IPS-11a (cell line): ENCODE measurements around the gene KRT9.
"Not testable (repeated sequence)": the region's sequence is repeated elsewhere in the genome, so short reads cannot be mapped to it uniquely, and the experiment has no call there.

Experiments used
- H3K4me3 ChIP-seq: one replicate; pipeline ENCODE4 v1.5.1; 2013; ENCODE audit warnings: low read depth, low read length, control low read depth

Gene KRT9

DNA sequence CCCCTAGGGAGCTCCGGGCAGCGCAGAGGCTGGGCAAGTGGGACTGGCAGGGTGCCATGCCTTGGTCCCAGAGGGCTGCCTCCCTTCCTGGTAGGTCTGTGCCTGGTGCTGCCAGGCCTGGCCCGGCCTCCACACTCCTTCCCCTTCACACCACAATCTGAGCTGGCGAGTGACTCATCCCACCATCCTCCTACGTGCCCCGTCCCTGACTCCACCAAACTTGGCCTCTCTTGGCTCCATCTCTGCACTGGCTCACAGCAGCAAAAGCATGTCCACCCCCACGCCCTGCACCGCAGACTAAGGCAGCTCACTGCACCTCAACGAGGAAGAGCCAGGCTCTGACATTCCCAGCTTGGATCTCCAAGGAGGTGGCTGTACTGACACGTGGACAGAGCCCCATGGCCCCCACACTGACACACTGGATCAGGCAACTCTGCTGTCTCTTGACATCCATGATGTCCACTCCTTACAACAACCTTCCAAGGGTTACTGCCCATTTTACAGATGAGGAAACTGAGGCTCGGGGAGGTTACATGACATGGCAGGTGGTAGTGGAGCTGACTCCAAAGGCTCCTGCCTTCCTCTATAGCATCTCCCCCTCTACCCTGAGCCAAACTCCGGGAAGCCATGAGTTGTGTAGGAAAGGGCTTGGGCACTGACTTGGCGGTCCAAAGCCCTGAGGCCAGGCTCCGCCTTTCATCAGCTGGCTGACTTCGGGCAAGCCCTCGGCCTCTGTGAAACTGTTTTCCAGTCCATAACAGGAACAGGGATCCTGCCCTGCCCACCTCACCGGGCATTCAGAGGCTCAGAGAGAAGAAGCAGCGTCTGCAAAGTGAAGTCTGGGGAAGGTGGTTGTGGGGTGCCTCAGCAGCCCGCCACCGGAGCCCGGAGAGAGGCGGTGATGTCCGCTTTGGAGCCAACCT is 23.7 kb downstream of the KRT9 start:
- H3K4me3 ChIP-seq: no peak overlapping the region

DNA sequence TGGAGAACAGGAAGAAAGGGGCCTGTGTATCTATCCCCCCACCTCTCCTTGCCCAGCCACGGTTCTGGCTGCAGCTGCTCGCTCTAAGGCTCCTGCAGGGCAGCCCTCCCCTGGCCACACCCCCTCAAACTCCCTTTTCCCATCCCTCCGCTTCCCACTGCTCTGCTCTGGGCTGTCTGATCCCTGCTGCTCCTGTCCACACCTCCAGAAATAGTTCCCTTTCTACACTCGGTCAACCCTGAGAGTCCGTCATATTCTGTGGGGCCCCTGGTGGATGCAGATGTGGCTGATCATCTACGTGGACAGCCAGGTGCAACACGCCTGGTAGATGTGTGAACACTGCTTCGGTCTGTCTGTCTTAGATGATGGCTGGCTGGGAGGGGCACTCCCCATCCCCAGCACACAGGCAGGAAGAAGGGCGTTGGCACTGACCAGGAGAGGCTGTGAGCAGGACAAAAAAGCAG is 24.4 kb downstream of the KRT9 start:
- H3K4me3 ChIP-seq: no peak overlapping the region

GRCh38 chr17:41546819-41547218 is 25.0 kb downstream of the KRT9 start:
- no peak overlapping the region for H3K4me3 ChIP-seq

DNA sequence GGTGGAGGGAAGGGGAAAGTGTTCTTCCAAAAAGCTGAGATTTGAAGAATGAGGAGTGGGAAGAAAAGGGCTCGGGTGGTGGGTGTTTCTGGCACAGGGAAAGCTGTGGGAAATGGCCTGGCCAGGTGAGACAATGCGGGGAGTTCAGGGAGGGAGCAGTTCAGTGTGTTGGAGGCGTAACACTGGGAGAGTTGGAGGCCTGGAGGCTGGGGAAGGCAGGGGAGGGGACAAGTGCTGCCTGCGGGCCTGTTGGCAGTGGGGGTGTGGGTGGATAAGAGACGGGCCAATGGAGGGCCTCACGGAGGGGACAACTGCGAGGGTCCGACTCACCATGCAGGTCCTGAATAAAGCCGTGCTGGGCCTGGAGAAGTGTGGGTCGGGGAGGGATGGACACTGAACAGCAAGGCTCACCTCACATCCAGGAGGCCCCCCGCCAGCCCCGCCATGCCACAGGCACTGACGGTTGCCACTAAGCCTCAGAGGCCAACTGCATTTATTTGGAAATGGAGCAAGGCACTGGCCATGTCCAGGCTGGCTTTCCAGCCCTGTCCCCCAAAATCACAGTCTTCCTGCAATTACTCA is 25.9 kb downstream of the KRT9 start:
- H3K4me3 ChIP-seq: no peak overlapping the region

GRCh38 chr17:41544935-41545334 is 26.9 kb downstream of the KRT9 start:
- no peak overlapping the region for H3K4me3 ChIP-seq

GRCh38 chr17:41544491-41544892 is 27.4 kb downstream of the KRT9 start:
- no peak overlapping the region for H3K4me3 ChIP-seq

GRCh38 chr17:41542786-41543185 is 29.1 kb downstream of the KRT9 start:
- H3K4me3 ChIP-seq: not testable (repeated sequence)

DNA sequence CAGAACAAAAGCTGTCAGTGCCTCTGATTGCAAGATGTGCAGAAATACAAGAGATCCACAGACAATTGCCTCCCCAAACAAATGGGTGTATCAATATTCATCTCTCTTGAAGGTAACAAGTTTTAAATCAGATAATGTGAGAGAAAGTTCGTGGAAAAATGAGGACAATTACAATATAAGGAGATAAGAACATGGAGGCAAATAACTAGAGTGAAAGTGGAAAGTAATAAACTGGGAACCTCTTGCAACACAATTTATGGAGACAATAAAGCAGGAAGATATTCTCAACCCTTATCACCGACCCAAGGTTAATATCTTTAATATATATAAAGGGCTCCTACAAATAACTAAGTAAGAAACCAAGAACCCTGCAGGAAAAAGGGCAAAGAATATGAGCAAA is 29.5 kb downstream of the KRT9 start:
- H3K4me3 ChIP-seq: no peak overlapping the region

- H3K4me3 ChIP-seq: no peak overlapping the region
Observed at GRCh38 chr17:41540921-41541625, 30.8 kb downstream of the KRT9 start.

GRCh38 chr17:41539979-41540701 is 31.7 kb downstream of the KRT9 start:
- no peak overlapping the region for H3K4me3 ChIP-seq

DNA sequence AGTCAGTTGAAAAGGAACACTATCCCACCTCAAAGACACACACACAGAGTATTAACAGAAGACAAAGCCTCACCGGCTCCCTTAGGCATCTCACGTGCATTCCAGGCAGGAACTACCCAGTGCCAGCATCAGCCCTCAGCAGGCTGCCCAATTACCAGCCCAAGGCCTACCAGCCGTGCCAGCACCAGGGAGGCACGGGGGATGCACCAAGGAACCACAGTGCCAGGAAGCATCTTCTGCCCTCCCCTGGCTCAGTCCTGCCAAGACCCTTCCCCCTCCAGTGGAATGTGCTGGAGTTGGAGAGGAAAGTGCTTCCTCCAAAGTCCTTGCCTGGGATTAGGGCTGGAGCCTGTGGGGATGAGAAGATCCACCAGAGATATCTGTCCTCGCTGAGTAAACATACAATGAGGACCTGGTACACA is 32.8 kb downstream of the KRT9 start:
- H3K4me3 ChIP-seq: no peak overlapping the region

DNA sequence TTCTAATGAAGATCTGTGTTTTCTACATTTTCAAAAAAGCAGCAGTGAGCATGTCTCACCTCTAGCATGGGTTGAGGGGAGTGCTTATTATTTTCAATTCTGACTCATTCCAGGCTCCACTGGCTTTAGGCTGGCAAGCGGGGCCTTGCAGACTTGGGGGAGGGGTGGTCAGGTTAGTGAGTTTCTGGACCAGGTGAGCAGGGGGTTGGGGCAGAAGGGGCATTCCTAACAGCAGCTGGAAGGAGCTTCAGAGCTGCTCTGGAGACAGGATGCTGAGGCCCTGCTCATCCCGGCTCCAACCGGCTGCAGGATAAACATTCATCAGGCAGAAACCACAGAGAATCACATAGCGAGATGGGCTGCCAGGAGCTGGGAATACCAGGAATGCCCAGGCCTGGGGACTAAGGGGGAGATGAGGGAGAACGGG is 33.3 kb downstream of the KRT9 start:
- no peak overlapping the region for H3K4me3 ChIP-seq

DNA sequence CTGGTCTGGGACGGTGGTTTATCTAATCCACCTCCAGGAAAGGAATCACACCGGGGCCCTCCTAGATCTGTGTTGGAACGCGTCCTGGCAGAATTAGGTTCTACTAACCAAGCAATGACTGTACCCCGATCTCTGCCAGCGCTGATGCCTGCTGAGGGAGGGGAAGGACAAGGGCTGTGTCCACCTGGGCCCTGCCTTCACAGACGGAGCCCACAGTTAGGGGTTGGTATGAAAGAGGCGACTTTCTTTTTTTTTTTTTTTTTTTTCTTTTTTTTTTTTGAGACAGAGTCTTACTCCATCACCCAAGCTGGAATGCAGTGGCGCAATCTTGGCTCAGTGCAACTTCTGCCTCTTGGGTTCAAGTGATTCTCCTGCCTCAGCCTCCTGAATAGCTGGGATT is 33.9 kb downstream of the KRT9 start:
- H3K4me3 ChIP-seq: no peak overlapping the region

- H3K4me3 ChIP-seq: no peak overlapping the region
Observed at GRCh38 chr17:41537614-41537954, 34.3 kb downstream of the KRT9 start.

GRCh38 chr17:41536741-41537613 is 34.9 kb downstream of the KRT9 start:
- H3K4me3 ChIP-seq: no peak overlapping the region

DNA sequence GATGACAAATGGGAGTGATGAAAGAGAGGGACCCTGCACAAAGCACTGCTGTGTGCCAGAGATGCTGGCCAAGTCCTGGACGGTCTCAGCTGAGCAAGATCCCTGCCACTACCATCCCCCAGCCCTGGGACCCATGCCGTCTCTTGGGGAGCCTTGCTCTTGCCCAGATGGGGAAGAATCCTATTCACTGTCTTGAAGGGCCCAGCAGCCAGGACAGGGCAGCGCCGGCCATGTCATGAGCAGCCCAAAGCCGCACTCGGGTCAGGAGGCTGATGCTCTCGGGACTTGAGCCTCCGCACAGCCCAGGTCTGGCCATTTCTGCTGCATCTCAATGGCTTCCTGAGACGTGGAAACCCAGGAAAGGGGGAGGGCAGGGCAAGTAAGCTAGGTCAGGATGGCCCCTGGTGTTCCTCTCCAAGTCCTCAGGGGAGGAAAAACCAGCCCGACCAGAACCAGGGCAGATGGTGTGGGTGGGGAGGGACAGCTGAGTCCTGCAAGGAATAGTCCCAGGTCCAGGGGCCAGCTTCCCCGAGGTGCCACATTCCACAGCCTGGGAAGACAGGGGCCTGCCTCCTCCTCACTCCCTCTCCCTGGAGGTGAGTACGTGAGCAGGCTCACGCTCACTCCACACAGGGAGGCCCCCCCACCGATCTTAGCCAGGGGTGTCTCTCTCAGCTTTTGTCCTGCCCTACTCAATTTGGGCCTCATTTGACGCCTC is 35.9 kb downstream of the KRT9 start:
- no peak overlapping the region for H3K4me3 ChIP-seq

DNA sequence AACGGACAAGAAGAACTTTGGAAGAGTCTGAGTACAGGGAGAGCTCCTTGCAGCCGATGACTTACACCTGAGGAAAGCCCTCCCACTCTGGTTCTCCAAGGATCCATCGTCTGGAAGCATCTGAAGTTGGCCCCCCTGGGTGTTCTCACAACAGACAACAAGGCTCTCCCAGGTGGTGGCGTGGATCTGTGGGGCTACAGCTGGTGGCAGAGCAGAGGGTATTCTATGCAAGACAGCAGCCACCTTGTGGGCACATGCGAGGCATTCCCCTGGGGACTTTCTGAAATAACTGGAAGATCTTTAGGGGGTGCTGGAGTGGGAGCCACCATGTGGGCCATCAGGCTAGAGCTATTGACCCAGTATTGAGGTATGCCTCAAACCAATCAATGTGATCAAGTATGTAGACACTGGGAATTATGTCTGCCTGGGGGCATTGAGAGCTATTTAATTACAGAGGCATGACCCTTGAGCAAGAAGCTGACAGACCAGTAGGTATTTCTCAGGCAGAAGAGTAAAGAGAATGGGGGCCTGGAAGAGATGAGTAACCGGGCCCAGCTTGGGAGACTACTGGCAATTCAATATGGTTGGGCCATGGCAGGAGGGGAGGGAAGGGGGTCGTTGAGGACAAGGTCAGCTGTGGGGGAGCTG is 36.8 kb downstream of the KRT9 start:
- H3K4me3 ChIP-seq: no peak overlapping the region

GRCh38 chr17:41533613-41534012 is 38.2 kb downstream of the KRT9 start:
- H3K4me3 ChIP-seq: no peak overlapping the region

DNA sequence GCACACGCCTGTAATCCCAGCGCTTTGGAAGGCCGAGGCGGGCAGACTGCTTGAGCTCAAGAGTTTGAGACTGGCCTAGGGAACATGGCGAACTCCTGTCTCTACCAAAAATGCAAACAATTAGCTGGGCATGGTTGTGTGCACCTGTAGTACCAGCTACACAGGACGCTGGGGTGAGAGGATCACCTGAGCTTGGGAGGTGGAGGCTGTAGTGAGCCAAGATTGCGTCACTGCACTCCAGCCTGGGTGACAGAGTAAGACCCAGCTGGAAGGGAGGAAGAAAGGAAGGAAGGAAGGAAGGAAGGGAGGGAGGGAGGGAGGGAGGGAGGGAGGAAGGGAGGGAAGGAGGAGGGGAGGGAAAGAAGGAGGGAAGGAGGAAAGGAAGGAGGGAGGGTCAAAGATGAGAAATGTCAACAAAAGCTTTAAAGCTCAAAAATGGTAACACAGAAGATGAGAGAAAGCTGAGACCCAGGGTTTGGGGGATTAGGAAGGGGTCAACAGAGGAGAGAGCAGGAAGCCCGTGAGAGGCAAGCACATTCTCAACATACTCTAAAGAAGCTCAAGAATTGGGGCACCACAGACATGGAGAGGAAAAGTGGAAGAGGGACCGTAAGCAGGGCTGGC is 38.8 kb downstream of the KRT9 start:
- H3K4me3 ChIP-seq: no peak overlapping the region
